HEK293T (cell line): ENCODE measurements around the gene CDSN.

Experiments
- ARNT ChIP-seq: fragments of 450-650 bp; IDR thresholded peaks from 2 replicates; pipeline ENCODE4 v1.6.1; 2017; ENCODE audit warnings: mild to moderate bottlenecking
- BHLHE40 ChIP-seq: fragments of 450-650 bp; IDR thresholded peaks from 2 replicates; pipeline ENCODE4 v1.6.1; 2016; ENCODE audit warnings: mild to moderate bottlenecking, moderate library complexity, borderline replicate concordance
- ELF4 ChIP-seq: fragments of 450-650 bp; IDR thresholded peaks from 2 replicates; pipeline ENCODE4 v1.6.1; 2017; ENCODE audit warnings: antibody characterized with exemption
- FOXK2 ChIP-seq: fragments of 450-650 bp; IDR thresholded peaks from 2 replicates; pipeline ENCODE4 v1.6.1; 2016; ENCODE audit warnings: mild to moderate bottlenecking
- FOXM1 ChIP-seq: fragments of 450-650 bp; IDR thresholded peaks from 2 replicates; pipeline ENCODE4 v1.6.1; 2017; ENCODE audit warnings: mild to moderate bottlenecking, borderline replicate concordance
- HDGF ChIP-seq: fragments of 450-650 bp; IDR thresholded peaks from 2 replicates; pipeline ENCODE4 v1.6.1; 2017; ENCODE audit warnings: antibody characterized with exemption, borderline replicate concordance
- SP1 ChIP-seq: fragments of 450-650 bp; IDR thresholded peaks from 2 replicates; pipeline ENCODE4 v1.6.1; 2017
- TARDBP ChIP-seq: fragments of 450-650 bp; IDR thresholded peaks from 2 replicates; pipeline ENCODE4 v1.6.1; 2016

- TF ChIP-seq ELF4 (no peak), HDGF (no peak), FOXM1 (no peak), ARNT (no peak), FOXK2 (no peak), SP1 (no peak), TARDBP (no peak), BHLHE40 (no peak)
Measured at GRCh38 chr6:31144296-31144969, 24.2 kb upstream of the CDSN start.
